Daoy (cell line): ENCODE measurements around the gene KITLG. TPM values are rescaled to one million over a fixed set of nuclear protein-coding genes. Genes with fewer than 3 reads are reported as not detected.
A peak's percentile ranks its signal among the peaks of the same experiment; 100 is the strongest.
"Not testable (repeated sequence)": the region's sequence is repeated elsewhere in the genome, so short reads cannot be mapped to it uniquely, and the experiment has no call there.

ENCODE experiments used
- DNase-seq: peaks from one replicate; pipeline ENCODE4 v3.0.0-alpha.2; 2015; ENCODE audit warnings: low read depth
- total RNA-seq: library from RNA; depleted of rRNA; stranded (reverse); fragments of >200 nt; shearing (Covaris generic); gene quantifications from 2 replicates; pipeline ENCODE4 v1.2.3, GENCODE V29; 2014; rRNA removed

The KITLG gene, protein sequence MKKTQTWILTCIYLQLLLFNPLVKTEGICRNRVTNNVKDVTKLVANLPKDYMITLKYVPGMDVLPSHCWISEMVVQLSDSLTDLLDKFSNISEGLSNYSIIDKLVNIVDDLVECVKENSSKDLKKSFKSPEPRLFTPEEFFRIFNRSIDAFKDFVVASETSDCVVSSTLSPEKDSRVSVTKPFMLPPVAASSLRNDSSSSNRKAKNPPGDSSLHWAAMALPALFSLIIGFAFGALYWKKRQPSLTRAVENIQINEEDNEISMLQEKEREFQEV
- total RNA-seq, result 22.6 and 24.1 TPM in 2 replicates

- peak; percentile 89 for DNase-seq
These were observed at the start of gene KITLG for GRCh38 chr12:88580051-88580871. KITLG (minus strand) TSS chr12:88580471; CDS start chr12:88580278, 193 bp downstream.

DNA sequence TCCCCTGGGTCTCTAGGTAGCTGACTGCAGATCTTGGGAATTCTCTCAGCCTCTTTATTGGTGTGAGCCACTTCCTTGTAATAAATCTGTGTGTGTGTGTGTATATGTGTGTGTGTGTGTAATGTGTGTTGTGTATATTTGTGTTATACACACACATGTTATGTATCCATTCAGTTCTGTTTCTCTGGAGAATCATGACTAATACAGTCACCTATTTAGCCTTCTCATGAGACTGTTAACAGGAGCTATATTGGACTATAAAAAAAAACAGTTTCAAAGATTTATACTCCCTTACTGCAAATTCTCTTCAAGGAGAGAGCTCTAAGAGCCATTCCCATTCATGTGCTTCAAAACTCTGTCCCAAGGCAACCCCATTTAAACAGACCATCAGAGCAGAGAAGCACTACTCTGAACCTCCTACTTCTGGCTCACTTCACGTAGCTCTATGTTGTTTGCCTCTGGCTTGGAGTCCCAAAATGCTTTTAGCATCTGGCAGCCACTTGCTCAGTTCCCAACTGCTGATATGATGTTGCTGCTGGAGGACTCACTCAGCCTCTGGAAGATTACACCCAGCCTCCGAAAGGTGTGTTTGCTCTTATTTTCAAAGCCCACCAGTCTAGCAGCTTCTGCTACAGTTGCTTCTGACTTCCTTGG is 48.7 kb upstream of the KITLG start:
- DNase-seq, result no peak

DNA sequence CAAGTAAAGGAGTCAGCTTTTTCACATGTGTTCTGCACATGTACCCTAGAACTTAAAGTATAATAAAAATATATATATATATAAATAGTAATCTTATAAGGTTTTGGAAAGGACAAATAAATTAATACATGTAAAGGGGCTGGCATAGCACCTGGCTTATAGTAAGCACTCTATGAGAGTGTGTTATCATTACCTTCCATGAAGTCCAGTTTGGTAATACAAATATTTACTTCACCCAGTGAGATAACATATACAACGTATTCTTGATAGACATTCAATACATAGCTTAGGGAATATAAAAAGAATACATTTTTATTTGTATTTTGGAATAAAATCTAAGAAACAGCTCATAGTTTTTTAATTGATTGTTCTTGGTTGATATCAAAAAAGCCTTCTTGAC is 47.8 kb upstream of the KITLG start:
- not testable (repeated sequence) for DNase-seq

- DNase-seq, result no peak
These were observed 47.2 kb upstream of the KITLG start for GRCh38 chr12:88627501-88627900.

DNA sequence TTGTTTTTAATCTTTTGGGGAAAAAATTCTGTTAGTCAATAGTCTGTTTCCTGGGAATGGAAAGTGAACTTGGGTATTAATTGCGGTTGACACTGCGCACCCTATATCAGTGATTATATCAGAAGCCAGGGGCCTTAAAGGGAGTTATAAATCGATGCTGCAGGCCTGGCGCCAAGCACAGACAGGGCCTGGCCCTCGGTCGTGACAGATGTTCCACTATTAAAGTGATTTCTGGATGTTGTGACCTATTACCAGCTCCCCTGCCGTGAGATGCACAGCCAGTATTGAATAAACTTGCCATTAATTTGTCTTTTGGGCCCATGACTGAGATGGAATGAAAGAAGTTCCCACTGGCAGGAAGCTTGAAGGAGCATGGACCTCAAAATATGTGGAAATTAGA is 45.1 kb upstream of the KITLG start:
- no peak for DNase-seq

DNA sequence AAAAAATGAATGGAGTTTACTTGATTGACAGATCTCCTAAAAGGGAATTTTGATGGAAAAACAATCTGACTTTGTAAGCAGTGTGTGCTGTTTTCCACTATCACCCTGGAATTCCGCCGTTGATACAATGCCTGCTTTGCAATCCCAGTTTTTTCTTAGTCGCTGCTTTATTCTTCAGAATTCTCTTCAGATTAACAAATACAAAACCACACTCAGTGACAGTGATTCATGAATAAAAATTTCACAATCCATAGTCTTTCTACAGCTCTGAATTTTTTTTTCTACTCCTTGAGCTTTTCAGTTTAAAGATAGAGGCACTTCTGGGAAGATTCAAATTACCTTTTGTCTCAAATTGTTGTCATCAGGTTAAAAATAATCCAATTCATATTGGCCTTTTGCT is 44.6 kb upstream of the KITLG start:
- DNase-seq, result no peak

GRCh38 chr12:88623777-88624548 is 43.7 kb upstream of the KITLG start:
- DNase-seq, result no peak

DNA sequence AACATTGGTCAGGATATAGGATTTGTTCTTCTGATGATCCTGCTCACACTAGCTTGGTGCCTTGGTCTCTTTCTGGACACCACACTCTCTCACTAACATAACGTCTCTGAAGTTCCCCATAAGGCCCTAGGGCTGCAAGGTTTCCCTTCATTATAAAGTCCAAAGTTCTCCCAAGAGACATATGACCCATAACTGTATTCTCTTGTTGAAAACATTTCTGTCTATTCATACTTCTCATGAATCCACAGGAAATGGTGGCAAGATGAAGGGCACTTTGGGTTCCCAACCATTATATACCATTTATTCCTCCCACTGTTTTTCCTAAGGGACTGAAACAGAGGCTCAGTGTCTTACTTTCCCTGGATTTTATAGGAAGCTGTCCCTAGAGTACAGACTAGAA is 37.1 kb upstream of the KITLG start:
- DNase-seq, result no peak

DNA sequence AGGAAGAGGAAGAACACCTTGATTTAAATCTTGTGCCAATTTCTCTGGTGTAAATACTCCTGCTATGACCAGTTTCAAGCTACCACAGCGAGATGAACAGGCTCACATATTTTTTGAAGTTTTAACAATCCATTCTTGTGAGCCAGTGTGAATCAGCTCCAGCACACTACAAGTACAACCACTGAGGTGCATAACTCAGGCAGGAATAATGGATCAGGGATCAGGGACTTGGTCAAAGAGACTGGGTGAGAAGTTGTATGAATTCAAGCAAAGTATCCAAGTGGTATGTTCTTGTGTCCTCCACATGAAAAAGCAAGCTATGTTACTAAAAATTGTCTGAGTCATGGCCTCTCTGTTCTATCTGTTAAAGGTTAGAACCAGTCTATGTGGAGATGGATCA is 35.2 kb upstream of the KITLG start:
- DNase-seq, result no peak

- no peak for DNase-seq
These were observed 24.4 kb upstream of the KITLG start for GRCh38 chr12:88604646-88605045.

DNA sequence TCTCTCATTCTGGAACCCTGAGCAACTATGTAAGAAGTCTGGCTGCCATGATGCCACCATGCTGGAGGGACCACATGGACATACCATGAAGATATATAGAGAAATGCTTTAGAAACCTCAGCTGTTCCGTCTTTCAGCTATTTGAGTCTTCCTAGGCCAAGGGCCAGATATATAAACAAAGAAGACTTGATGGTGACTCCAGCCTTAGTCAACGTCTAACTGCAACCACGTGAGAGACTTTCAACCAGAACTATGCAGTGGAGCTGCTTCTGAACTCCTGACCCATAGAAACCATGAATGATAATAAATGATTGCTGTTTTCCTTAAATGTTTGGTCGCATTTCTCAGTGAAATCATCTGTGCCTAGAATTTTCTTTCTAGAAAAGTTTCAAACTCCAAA is 20.0 kb upstream of the KITLG start:
- DNase-seq, result peak; percentile 53

DNA sequence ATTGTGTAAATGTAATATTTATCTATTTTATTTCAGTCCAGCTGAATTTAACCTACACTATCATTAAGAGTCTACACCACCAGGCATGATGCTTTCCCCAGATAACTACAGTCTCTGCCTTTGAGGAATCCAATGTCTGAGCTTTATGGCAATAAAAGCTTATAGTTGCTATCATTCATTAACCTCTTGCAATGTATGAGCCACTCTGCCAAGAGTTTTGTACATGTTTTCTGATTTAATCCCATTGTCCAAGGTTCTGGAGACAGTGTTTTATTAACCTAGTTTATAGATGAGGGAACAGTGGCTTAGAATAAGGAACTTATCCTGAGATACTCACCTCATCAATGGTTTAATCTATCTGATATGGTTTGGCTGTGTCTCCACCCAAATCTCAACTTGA is 17.1 kb upstream of the KITLG start:
- DNase-seq, result no peak

DNA sequence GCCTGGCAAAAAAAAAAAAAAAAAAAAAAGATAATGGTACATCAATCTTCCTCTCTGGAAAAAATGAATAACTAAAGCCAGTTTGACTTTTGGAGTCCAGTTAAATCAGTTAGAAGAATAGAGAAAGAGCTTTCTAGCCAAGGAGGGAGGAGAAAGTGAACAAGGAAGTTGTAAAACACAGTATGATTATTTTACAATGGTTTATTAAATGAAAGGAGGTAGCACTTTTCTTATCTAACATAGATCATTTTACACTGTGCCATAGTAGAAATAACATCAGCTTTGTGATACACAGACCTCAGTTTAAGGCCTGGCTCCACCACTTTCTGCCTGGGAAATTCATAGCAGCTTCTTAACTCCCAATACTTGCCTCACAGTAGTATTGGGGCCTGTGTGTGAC is 15.4 kb upstream of the KITLG start:
- no peak for DNase-seq

- DNase-seq, result no peak
These were observed 14.5 kb upstream of the KITLG start for GRCh38 chr12:88594780-88595179.

- no peak for DNase-seq
These were observed 11.1 kb upstream of the KITLG start for GRCh38 chr12:88591343-88591742.

- no peak for DNase-seq
These were observed 10.6 kb upstream of the KITLG start for GRCh38 chr12:88590851-88591250.

GRCh38 chr12:88585077-88585476 is 4.8 kb upstream of the KITLG start:
- no peak for DNase-seq

- DNase-seq, result peak; percentile 46
These were observed 645 bp downstream of the KITLG start for GRCh38 chr12:88579601-88580050.

GRCh38 chr12:88579161-88579517 is 1.1 kb downstream of the KITLG start:
- peak; percentile 58 for DNase-seq

DNA sequence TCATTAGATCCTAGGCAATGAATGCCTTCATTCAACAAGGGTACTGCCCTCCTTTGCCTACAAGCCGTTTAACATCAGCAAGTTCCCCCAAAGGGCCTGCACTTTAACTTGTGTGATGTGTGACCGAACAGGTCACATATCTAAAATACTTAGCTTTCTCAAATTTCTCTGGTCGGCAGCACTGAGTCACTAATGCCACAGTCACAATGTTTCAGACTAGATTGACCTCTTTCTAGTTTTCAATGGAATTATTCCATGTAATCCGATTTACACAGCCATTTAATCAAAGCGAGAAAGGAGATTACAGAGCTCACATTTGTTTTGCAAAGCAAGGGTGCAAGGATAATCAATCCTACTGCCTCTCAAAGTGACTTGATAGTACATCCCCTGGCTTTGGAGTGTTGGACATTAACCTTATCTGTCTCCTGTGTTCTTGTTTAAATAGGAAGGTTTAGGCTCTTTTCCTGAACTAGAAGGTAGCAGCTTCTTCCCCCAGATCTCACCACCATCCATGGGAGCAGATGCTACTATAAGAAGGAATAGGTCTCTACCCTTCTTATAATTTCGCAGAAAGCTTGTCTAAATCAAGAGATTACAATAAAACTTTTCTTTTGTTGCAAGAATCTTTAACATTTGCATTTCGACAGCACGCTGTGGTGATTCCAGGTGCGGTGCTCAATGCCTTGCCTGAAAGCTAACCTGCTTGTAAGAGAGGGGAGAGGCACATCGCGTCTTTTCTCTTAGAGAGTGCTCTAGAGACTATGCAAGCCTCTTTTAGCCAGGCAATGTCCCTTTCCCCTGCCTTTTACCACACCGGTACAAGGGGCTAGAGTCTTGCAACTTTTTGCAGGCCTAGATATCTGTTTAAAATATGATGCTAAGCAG is 1.8 kb downstream of the KITLG start:
- DNase-seq, result peak; percentile 11

GRCh38 chr12:88577537-88577936 is 2.7 kb downstream of the KITLG start:
- peak; percentile 43 for DNase-seq
